Naive B cell (primary cell): ENCODE results near the gene HOXA13. TPM values are rescaled to one million over a fixed set of nuclear protein-coding genes. Genes with fewer than 3 reads are reported as not detected.
A peak's percentile ranks its signal among the peaks of the same experiment; 100 is the strongest.

ENCODE experiments used
- ATAC-seq, 2 donors: fragments of 150-1000 bp; cut with Tn5 transposase; 2 replicates each; pipeline ENCODE4 v1.10.0; 2021; ENCODE audit warnings: low read depth in 2 of 2, mild to moderate bottlenecking in 2 of 2, moderate library complexity in 2 of 2
- DNase-seq: peaks from one replicate; pipeline ENCODE4 v3.0.0; 2022
- H3K27ac Mint-ChIP-seq, 6 donors: one replicate each; pipeline ENCODE4 v1.8.0; 2020 to 2022; ENCODE audit warnings: mild to moderate bottlenecking in 6 of 6, mixed read lengths in 6 of 6, moderate library complexity in 5 of 6, inconsistent platforms in 2 of 6
- H3K27me3 Mint-ChIP-seq, 3 donors: one replicate each; pipeline ENCODE4 v1.8.0; 2021 to 2022; ENCODE audit warnings: mixed read lengths in 3 of 3, mild to moderate bottlenecking in 1 of 3
- H3K36me3 Mint-ChIP-seq, 2 donors: one replicate each; pipeline ENCODE4 v1.8.0; 2020 to 2022; ENCODE audit warnings: mixed read lengths in 2 of 2, inconsistent platforms in 1 of 2, mild to moderate bottlenecking in 1 of 2
- H3K4me1 Mint-ChIP-seq, 3 donors: one replicate each; pipeline ENCODE4 v1.8.0; 2020 to 2022; ENCODE audit warnings: mixed read lengths in 3 of 3, inconsistent platforms in 1 of 3, mild to moderate bottlenecking in 1 of 3, moderate library complexity in 1 of 3
- H3K4me3 Mint-ChIP-seq, 8 donors: one replicate each; pipeline ENCODE4 v1.8.0; 2020 to 2022; ENCODE audit warnings: mild to moderate bottlenecking in 8 of 8, mixed read lengths in 8 of 8, moderate library complexity in 8 of 8, inconsistent platforms in 2 of 8
- H3K9me3 Mint-ChIP-seq, 7 donors: one replicate each; pipeline ENCODE4 v1.8.0; 2020 to 2022; ENCODE audit warnings: mixed read lengths in 7 of 7, mild to moderate bottlenecking in 5 of 7, inconsistent platforms in 2 of 7, moderate library complexity in 1 of 7
- polyA plus RNA-seq, 6 donors: library from polyadenylated mRNA; unstranded; fragments of 300-500 nt; fragmentation: Illumina TruSeq; gene quantifications; one replicate each; pipeline ENCODE4 v1.2.3, GENCODE V29; 2021; ENCODE audit warnings: low read depth in 6 of 6

The HOXA13 gene
- polyA plus RNA-seq, 6 donors from 2014 or later = not detected

DNA sequence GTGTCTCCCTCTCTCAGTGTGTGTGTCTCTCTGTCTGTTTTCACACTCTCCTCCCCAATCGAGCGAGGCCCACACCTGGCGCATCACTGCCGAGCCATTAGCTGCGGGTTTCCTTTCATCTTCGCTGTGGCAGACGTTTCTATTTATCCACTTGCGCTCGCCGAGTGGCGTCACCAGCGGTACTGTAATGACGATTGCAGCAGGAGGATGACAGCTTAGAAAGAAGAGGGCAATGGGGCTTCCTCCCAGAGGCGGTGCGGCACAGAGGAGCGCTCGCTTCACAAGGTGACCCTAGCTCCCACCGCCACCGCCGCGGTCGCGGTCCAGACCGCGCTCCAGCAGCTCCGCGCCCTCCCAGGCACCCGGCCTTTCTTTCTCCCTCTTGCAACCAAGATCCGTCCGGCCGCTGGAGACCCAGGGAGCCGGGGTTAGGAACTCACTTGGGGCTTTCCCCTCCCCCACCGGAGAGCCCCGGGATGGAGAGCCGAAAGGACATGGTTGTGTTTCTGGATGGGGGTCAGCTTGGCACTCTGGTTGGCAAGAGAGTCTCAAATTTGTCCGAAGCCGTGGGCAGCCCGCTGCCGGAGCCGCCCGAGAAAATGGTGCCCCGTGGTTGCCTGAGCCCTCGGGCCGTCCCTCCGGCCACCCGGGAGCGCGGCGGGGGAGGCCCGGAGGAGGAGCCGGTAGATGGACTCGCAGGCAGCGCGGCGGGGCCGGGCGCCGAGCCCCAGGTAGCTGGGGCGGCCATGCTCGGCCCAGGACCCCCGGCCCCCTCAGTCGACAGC is 42.9 kb upstream of the HOXA13 start, which contains the start of gene EVX1:
EVX1 (plus strand) TSS at position 248 of the 785 bp plus-strand sequence; CDS start at position 477, 229 bp downstream.
- H3K36me3 Mint-ChIP-seq = peaks cover 0 to 4% of the 10 kb centered on the region in 2 donors
- peak in 1 of 2 donors; percentile 46 for ATAC-seq
- DNase-seq = no peak
- peaks cover 25 to 27% (median 26%) of the 10 kb centered on the region in 3 donors for H3K4me1 Mint-ChIP-seq
- H3K27me3 Mint-ChIP-seq = peaks cover 53 to 93% (median 80%) of the 10 kb centered on the region in 3 donors
- peaks cover 0 to 18% (median 7%) of the 10 kb centered on the region in 7 donors for H3K9me3 Mint-ChIP-seq
- H3K27ac Mint-ChIP-seq = peak within 1 kb of the TSS in 5 of 6 donors; percentile 66 to 97 (median 84)
- H3K4me3 Mint-ChIP-seq = peak within 1 kb of the TSS; percentile 10 to 79 (median 72)

DNA sequence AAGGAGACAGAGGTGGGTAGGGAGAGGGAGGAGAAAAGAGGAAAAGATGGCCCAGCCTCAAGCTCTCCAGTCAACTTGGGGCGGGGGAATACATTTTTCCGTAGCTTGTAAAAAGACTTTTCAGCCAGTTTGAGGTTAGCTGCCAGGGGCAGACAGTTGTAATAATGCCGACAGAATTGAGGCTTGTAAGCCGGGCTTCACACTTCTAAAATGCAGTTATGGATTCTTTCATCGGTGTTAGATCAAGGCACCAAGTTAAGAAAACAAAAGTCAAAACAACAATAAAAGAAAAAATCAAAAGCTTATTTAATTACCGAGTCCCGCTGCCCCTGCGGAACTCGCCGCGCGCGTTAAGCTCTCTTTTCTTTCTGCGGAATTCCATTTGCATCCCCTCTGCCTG is 42.3 kb upstream of the HOXA13 start:
- ATAC-seq (no peak), DNase-seq (no peak)
- H3K9me3 Mint-ChIP-seq = peaks cover 0 to 17% (median 7%) of the 10 kb centered on the region in 7 donors
- H3K36me3 Mint-ChIP-seq = peaks cover 0 to 4% of the 10 kb centered on the region in 2 donors
- H3K27ac Mint-ChIP-seq = peak overlapping the region in 5 of 6 donors; percentile 56 to 95 (median 84)
- peak overlapping the region in 7 of 8 donors; percentile 10 to 76 (median 71) for H3K4me3 Mint-ChIP-seq
- H3K27me3 Mint-ChIP-seq = peaks cover 53 to 93% (median 80%) of the 10 kb centered on the region in 3 donors
- peaks cover 25 to 27% (median 26%) of the 10 kb centered on the region in 3 donors for H3K4me1 Mint-ChIP-seq

DNA sequence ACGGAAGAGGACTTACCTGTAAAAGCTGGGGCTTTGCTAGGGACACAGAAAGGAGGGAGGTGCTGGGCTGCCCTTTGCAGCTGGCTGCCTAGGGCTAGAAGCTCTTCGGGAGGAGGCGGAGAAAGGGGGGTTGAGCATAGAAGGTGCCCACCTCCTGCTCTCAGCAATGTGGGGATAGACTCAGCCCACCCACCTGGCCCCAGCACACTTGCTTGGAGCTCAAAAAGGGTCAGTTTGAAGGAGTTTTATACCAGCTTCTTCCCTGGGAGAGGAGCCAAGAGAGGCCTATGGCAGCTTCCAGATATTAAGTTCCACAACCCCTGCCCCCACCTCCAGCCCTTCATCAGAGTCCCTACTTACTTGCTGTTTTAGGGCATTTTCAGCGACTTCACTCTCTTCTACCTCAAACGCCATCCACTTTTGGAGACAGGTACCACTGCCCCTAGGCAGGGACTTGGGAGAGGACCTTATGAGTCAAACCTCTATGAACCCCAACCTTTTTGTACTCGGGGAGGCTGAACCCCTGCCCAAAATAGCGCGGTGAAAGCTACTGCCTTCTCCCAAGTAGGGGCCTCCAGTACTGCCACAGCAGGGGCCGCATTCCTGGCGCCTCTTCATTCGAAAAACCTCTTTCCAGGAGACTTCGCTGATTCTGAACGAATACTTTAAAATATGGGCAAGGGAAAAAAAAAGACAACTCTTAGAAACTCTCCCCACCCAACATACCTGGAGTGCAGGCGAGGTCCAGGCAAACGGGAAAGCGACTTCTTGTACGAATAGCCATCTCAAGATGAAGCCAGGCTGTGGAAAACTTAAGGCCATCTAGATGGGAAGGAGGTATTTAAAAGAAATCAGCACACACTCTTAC is 41.5 kb upstream of the HOXA13 start:
- DNase-seq = no peak

GRCh38 chr7:27240015-27240731 is 40.3 kb upstream of the HOXA13 start:
- DNase-seq = no peak
- Mint-ChIP-seq H3K27ac (peak overlapping the region in 3 of 6 donors; percentile 16 to 93 (median 73)), H3K4me3 (peak overlapping the region in 5 of 8 donors; percentile 25 to 87 (median 52)), H3K36me3 (peaks cover 0 to 4% of the 10 kb centered on the region in 2 donors), H3K27me3 (peaks cover 62 to 93% (median 89%) of the 10 kb centered on the region in 3 donors), H3K4me1 (peaks cover 25 to 38% (median 30%) of the 10 kb centered on the region in 3 donors), H3K9me3 (peaks cover 0 to 17% (median 5%) of the 10 kb centered on the region in 7 donors)
- ATAC-seq = no peak

More for the DNA sequence above, 41.5 kb upstream of the HOXA13 start:
- H3K9me3 Mint-ChIP-seq = peaks cover 0 to 17% (median 6%) of the 10 kb centered on the region in 7 donors
- ATAC-seq = no peak
- peak overlapping the region in 5 of 8 donors; percentile 29 to 87 (median 55) for H3K4me3 Mint-ChIP-seq
- H3K36me3 Mint-ChIP-seq = peaks cover 0 to 4% of the 10 kb centered on the region in 2 donors
- H3K27me3 Mint-ChIP-seq = peaks cover 55 to 93% (median 80%) of the 10 kb centered on the region in 3 donors
- H3K4me1 Mint-ChIP-seq = peaks cover 22 to 28% (median 23%) of the 10 kb centered on the region in 3 donors
- peak overlapping the region in 3 of 6 donors; percentile 5 to 95 (median 80) for H3K27ac Mint-ChIP-seq

GRCh38 chr7:27239387-27240014 is 39.6 kb upstream of the HOXA13 start:
- H3K27me3 Mint-ChIP-seq = peaks cover 66 to 93% (median 89%) of the 10 kb centered on the region in 3 donors
- DNase-seq (no peak), ATAC-seq (peak in 1 of 2 donors; percentile 30)
- peaks cover 24 to 32% (median 30%) of the 10 kb centered on the region in 3 donors for H3K4me1 Mint-ChIP-seq
- peak overlapping the region in 3 of 6 donors; percentile 16 to 93 (median 93) for H3K27ac Mint-ChIP-seq
- H3K9me3 Mint-ChIP-seq = peaks cover 0 to 16% (median 5%) of the 10 kb centered on the region in 7 donors
- H3K36me3 Mint-ChIP-seq = peaks cover 0 to 4% of the 10 kb centered on the region in 2 donors
- peak overlapping the region; percentile 30 to 87 (median 54) for H3K4me3 Mint-ChIP-seq

GRCh38 chr7:27238979-27239386 is 39.1 kb upstream of the HOXA13 start:
- H3K4me1 Mint-ChIP-seq = peaks cover 21 to 30% (median 27%) of the 10 kb centered on the region in 3 donors

DNA sequence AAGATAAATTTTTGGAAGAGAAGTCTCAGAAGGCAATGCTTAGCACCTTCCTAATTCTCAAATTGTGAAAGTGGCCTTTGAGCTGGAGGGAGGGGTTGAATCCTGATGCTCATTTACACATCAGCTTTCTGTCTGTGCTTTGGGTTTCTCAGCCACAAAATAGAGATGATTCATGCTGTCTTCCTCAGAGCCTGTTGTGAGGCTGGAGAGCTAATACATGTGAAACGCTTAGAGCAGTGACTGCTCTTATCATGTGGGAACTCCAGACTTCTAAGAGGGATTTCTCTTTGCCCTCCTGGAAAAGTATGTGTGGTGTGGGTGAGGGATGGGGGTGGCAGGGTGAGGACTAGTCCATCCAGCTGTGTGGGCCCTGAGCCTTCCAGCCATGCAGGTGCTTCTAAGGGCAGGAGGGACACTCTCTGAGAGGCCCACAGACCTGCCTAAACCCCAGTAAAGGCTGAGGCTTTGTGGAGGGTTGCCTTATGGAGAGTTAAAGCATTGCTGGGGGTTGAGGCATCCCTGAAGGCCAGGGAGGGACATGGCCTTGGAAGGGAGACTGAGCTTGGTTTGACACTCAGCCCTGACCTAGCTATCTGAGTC is 37.9 kb upstream of the HOXA13 start:
- H3K4me1 Mint-ChIP-seq = peaks cover 17 to 24% (median 22%) of the 10 kb centered on the region in 3 donors
- no peaks in the 10 kb centered on the region for H3K36me3 Mint-ChIP-seq
- ATAC-seq = no peak
- H3K4me3 Mint-ChIP-seq = peak overlapping the region in 2 of 8 donors; percentile 55 to 64
- H3K27me3 Mint-ChIP-seq = peaks cover 72 to 96% (median 81%) of the 10 kb centered on the region in 3 donors
- H3K9me3 Mint-ChIP-seq = peaks cover 0 to 12% (median 0%) of the 10 kb centered on the region in 7 donors
- DNase-seq = no peak
- peak overlapping the region in 1 of 6 donors; percentile 17 for H3K27ac Mint-ChIP-seq

More at GRCh38 chr7:27238979-27239386, 39.1 kb upstream of the HOXA13 start:
- Mint-ChIP-seq H3K27ac (peak overlapping the region in 1 of 6 donors; percentile 93), H3K9me3 (peaks cover 0 to 16% (median 1%) of the 10 kb centered on the region in 7 donors), H3K4me3 (peak overlapping the region; percentile 7 to 79 (median 46)), H3K27me3 (peaks cover 67 to 93% (median 89%) of the 10 kb centered on the region in 3 donors), H3K36me3 (no peaks in the 10 kb centered on the region)
- ATAC-seq = no peak
- no peak for DNase-seq

DNA sequence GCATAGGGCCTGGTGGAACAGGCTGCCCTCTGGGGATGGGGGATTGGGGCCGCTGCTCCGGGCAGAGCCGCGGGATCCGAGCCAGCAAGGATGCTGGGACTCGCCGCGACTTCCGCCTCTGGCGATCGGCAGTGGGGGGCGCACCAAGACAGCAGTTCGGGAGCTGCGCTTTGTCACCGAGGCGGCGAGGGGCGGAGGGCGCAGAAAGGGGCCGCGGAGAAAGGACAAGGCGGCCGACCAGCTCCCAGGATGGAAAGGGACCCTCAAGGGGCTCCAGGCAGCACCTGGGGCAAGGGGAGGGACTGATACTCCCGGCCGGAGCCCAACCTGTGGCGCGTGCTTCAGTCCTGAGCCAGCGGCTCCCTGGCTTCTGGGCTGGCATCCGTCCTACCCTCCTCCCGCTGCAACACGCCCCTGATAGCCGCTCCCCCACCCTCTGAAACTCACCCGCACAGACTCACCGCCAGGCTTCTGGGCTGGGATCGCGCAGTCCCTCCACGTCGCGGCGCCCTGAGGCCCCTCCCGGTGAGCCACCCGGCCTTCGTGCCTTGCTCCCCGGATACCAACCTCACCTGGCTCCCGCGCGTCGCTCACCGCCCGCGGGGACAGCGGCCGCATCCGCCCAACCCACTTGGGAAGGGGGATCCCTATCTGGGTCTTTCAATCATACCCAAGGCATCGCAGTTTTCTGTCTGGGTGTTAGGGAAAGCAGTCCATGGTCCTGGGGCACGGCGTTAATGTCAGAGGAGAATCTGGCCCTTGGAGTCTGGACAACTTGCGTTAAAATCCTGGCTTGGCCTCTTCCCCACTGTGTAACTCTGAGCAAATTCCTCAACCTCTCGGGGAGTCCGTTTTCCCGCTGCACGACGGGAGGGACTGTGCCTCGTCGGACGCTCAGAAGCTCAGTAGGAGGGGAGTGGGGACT is 35.8 kb upstream of the HOXA13 start:
- Mint-ChIP-seq H3K9me3 (peaks cover 0 to 6% (median 0%) of the 10 kb centered on the region in 7 donors), H3K36me3 (no peaks in the 10 kb centered on the region), H3K4me1 (peaks cover 8 to 22% (median 20%) of the 10 kb centered on the region in 3 donors), H3K27me3 (peaks cover 63 to 80% (median 63%) of the 10 kb centered on the region in 3 donors), H3K4me3 (peak overlapping the region in 5 of 8 donors; percentile 22 to 79 (median 59)), H3K27ac (peak overlapping the region in 2 of 6 donors; percentile 4 to 73)
- no peak for DNase-seq
- ATAC-seq = no peak

GRCh38 chr7:27229448-27229847 is 29.6 kb upstream of the HOXA13 start:
- Mint-ChIP-seq H3K4me1 (no peaks in the 10 kb centered on the region), H3K4me3 (no peak overlapping the region), H3K27ac (no peak overlapping the region), H3K36me3 (no peaks in the 10 kb centered on the region), H3K9me3 (peaks cover 0 to 3% (median 0%) of the 10 kb centered on the region in 7 donors), H3K27me3 (peaks cover 62 to 69% (median 64%) of the 10 kb centered on the region in 3 donors)
- ATAC-seq = no peak
- DNase-seq = no peak

DNA sequence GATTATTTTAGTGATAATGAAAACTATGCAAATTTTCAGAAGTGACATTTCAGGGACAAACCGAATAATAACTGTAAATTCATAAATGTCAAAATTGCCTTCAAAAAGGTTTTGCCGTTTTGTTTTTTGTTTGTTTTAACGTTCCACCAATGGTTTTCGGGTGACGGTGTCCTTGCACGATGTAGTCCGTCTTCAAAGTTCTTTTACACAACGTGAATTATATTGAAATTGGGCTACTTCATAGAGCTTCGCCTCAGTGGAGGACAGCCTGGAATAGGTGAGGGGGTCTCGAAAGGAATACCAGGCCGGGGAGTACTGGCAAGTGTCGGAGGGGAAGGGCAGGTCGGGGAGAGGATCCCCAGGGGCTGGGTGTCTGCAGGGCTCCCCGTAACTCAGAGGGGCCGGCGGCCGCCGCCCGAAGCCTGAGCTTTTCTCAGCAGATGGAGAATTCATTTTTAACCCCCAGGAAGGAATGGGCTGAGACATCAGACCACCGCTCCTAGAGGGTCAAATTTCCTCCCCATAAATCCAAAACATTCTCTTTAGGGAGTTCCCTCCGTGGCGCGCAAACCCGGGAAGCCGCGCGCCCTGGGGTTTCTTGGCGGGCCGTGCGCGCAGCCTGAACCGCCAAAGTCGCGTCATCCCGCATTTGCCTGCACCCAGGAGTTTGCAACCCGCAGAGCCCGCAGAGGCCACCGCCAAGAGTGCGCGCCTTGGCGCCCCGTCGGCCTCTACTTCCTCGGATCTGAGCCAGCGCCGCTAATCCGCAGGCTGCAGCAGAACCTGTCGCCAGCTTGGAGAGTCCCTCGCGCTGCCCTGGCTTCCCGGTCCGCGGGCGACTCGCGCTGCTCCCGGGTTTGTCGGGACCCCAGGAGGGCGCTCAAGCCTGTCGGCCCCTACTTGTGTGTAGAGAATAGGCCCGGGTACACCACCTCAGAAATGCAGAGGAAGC is 25.4 kb upstream of the HOXA13 start:
- H3K27ac Mint-ChIP-seq = peak overlapping the region in 3 of 6 donors; percentile 80 to 92 (median 85)
- H3K27me3 Mint-ChIP-seq = peaks cover 83 to 86% (median 84%) of the 10 kb centered on the region in 3 donors
- no peaks in the 10 kb centered on the region for H3K36me3 Mint-ChIP-seq
- no peak for ATAC-seq
- no peak for DNase-seq
- peaks cover 0 to 3% (median 0%) of the 10 kb centered on the region in 7 donors for H3K9me3 Mint-ChIP-seq
- no peak overlapping the region for H3K4me3 Mint-ChIP-seq
- H3K4me1 Mint-ChIP-seq = peaks cover 0 to 4% (median 3%) of the 10 kb centered on the region in 3 donors
